H1 (cell line): ENCODE data around the gene RTF2.

Source experiments
- ASH2L ChIP-seq: fragments of 200-600, 300-600 bp; sonication (generic); IDR thresholded peaks from one replicate; pipeline ENCODE4 v1.7.1; 2017; ENCODE audit warnings: low read length
- ATF2 ChIP-seq: IDR thresholded peaks from 2 replicates; pipeline ENCODE4 v1.6.1; 2012; ENCODE audit warnings: low read length, inconsistent platforms
- CHD1 ChIP-seq: IDR thresholded peaks from 2 replicates; pipeline ENCODE4 v1.6.1; 2012; ENCODE audit warnings: low read depth, low read length, improper control_type of control experiment
- CREB1 ChIP-seq: IDR thresholded peaks from 2 replicates; pipeline ENCODE4 v1.6.1; 2012; ENCODE audit warnings: inconsistent platforms
- CTCF ChIP-seq, 3 experiments: IDR thresholded peaks; 1 replicate in 2 of 3; 2 replicates in 1 of 3; pipeline versions ENCODE4 v1.5.1 to v1.6.1; 2011; ENCODE audit warnings: low read length in 3 of 3, mild to moderate bottlenecking in 3 of 3, inconsistent platforms in 2 of 3, low read depth in 1 of 3, moderate library complexity in 1 of 3; ENCODE audit not compliant: insufficient read depth in 1 of 3; ENCODE audit errors: control extremely low read depth in 1 of 3
- EZH2 ChIP-seq: fragments of 200-600 bp; sonication (generic); IDR thresholded peaks from 2 replicates; pipeline ENCODE4 v1.7.1; 2012; ENCODE audit warnings: low read depth, mild to moderate bottlenecking, moderate library complexity, low read length, inconsistent platforms; ENCODE audit not compliant: severe bottlenecking
- GABPA ChIP-seq: IDR thresholded peaks from 2 replicates; pipeline ENCODE4 v1.6.1; 2011; ENCODE audit warnings: mild to moderate bottlenecking, low read length, moderate library complexity, borderline replicate concordance; ENCODE audit not compliant: insufficient read depth
- MAX ChIP-seq: IDR thresholded peaks from 2 replicates; pipeline ENCODE4 v1.6.1; 2012; ENCODE audit warnings: inconsistent platforms
- POLR2AphosphoS5 ChIP-seq: IDR thresholded peaks from 2 replicates; pipeline ENCODE4 v1.6.1; 2011; ENCODE audit warnings: low read depth, low read length
- RXRA ChIP-seq: IDR thresholded peaks from 2 replicates; pipeline ENCODE4 v1.6.1; 2011; ENCODE audit warnings: low read depth, mild to moderate bottlenecking, low read length, moderate library complexity; ENCODE audit not compliant: insufficient read depth
- SP1 ChIP-seq: IDR thresholded peaks from 2 replicates; pipeline ENCODE4 v1.6.1; 2011; ENCODE audit warnings: low read depth, low read length
- SRF ChIP-seq: IDR thresholded peaks from 2 replicates; pipeline ENCODE4 v1.6.1; 2011; ENCODE audit warnings: mild to moderate bottlenecking, low read depth, low read length, moderate library complexity
- ZNF274 ChIP-seq: IDR thresholded peaks from 2 replicates; pipeline ENCODE4 v1.7.0; 2012; ENCODE audit warnings: low read length, borderline replicate concordance; ENCODE audit errors: extremely low read depth

GRCh38 chr20:56565511-56565910, 97.1 kb downstream of the RTF2 start:
- TF ChIP-seq CTCF (IDR thresholded peaks at IDR 0.05; ENCODE audit: control extremely low read depth in 1 of 3, insufficient read depth in 1 of 3, low read depth in 1 of 3, low read length in 3 of 3) (no peak), SP1 (no peak), SRF (no peak), ATF2 (no peak), EZH2 (no peak), CREB1 (no peak), RXRA (no peak), ASH2L (no peak), ZNF274 (no peak), CHD1 (no peak), GABPA (no peak), MAX (no peak), POLR2AphosphoS5 (no peak)
